Retinal pigment epithelial cell (primary cell): ENCODE measurements around the gene CELA1.

Experiments used
- DNase-seq: peaks from one replicate; pipeline ENCODE4 v3.0.0-alpha.2; 2010; ENCODE audit warnings: low read depth
- H3K4me3 ChIP-seq: 2 replicates; pipeline ENCODE4 v1.5.1; 2011; ENCODE audit warnings: mild to moderate bottlenecking, low read length, control low read depth, moderate library complexity
- TF ChIP-seq, protein P1 (sequence below): conservative IDR thresholded peaks from 2 replicates; pipeline ENCODE4 v1.5.1; 2011; ENCODE audit warnings: low read depth, low read length, control low read depth, inconsistent platforms

CELA1 gene

DNA sequence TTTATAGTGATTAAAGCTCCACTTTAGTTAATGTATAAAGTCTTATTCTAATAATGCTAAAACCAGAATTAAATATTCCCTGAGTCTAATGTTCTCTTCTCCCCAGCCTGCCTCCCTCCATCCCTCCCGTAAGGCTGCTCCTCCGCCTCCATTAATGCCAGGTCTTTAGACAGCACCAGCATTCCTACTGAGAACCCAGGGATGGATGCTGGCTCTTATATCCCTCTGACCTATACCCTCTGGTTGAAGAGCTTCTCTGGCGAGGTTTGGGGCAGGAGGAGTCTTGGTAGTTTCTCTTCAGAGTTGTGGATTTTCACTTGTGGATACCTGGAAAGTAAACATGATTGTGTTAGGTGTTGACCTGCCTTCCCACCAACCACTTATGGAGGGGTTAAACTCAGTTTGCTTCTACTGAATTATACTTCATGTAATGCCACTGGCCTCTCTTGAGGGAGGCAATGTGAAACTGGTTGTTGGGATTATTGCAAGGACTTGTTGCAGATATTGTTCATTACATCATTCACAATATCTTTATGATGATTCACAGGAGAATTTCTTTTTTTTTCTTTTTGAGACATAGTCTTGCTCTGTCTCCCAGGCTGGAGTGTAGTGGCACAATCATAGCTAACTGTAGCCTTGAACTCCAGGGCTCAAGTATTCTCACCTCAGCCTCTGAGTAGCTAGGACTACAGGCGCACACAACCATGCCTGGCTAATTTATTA, 65.1 kb downstream of the CELA1 start:
- no peak overlapping the region for H3K4me3 ChIP-seq
- TF ChIP-seq, protein P1, sequence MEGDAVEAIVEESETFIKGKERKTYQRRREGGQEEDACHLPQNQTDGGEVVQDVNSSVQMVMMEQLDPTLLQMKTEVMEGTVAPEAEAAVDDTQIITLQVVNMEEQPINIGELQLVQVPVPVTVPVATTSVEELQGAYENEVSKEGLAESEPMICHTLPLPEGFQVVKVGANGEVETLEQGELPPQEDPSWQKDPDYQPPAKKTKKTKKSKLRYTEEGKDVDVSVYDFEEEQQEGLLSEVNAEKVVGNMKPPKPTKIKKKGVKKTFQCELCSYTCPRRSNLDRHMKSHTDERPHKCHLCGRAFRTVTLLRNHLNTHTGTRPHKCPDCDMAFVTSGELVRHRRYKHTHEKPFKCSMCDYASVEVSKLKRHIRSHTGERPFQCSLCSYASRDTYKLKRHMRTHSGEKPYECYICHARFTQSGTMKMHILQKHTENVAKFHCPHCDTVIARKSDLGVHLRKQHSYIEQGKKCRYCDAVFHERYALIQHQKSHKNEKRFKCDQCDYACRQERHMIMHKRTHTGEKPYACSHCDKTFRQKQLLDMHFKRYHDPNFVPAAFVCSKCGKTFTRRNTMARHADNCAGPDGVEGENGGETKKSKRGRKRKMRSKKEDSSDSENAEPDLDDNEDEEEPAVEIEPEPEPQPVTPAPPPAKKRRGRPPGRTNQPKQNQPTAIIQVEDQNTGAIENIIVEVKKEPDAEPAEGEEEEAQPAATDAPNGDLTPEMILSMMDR = no peak
- no peak for DNase-seq
